HepG2 (cell line): ENCODE measurements around the gene GOLT1A. TPM values are rescaled to one million over a fixed set of nuclear protein-coding genes. Genes with fewer than 3 reads are reported as not detected.

ENCODE experiments used
- ATAC-seq: fragments of 200-7000 bp; cut with Tn5 transposase; 3 replicates; pipeline ENCODE4 v1.9.1; 2020; ENCODE audit warnings: mild to moderate bottlenecking, moderate library complexity
- BruUV-seq: library from RNA; stranded (reverse); fragments of 400-500 nt; replicated peaks from 2 replicates; lab custom pipeline; 2021; lab: Mats Ljungman, UMichigan
- CTCF ChIA-PET: fragments of 300-600 bp; formaldehyde crosslinking; extraction: SDS; loops from one replicate; lab custom pipeline; 2021; ENCODE audit warnings: low total read pairs, inconsistent platforms, low intra/inter-chr PET ratio; lab: Yijun Ruan, JAX
- POLR2A ChIA-PET: fragments of 350-600 bp; sonication (Branson Sonifier 250); formaldehyde crosslinking; loops from one replicate; lab custom pipeline; 2020; ENCODE audit warnings: antibody characterized with exemption, inconsistent platforms; lab: Yijun Ruan, JAX
- DNase-seq: peaks from one replicate; pipeline ENCODE4 v3.0.0-alpha.2; 2015; ENCODE audit warnings: low spot score
- FAIRE-seq: peaks from 3 replicates; lab custom pipeline; 2011; peaks lifted over from hg19 to GRCh38; lab: Jason Lieb, UNC
- H2AFZ ChIP-seq: one replicate; pipeline ENCODE4 v1.6.1; 2011; ENCODE audit warnings: low read length, inconsistent platforms
- H3K27ac ChIP-seq: fragments of 300-600 bp; 3 replicates; pipeline ENCODE4 v1.8.0; 2011; ENCODE audit warnings: mixed run types, mild to moderate bottlenecking, mixed read lengths, low read length, inconsistent platforms; ENCODE audit not compliant: insufficient read depth; ENCODE audit errors: extremely low read length
- H3K27me3 ChIP-seq, 2 experiments: fragments of 200-600 bp in 1 of 2; 2 replicates in 1 of 2; 3 replicates in 1 of 2; pipeline versions ENCODE4 v1.6.0 to v1.8.0; 2011; ENCODE audit warnings: low read length in 2 of 2, mild to moderate bottlenecking in 2 of 2, moderate library complexity in 2 of 2, inconsistent platforms in 1 of 2; ENCODE audit not compliant: insufficient read depth in 2 of 2, control insufficient read depth in 1 of 2
- H3K36me3 ChIP-seq, 2 experiments: fragments of 200-600 bp in 1 of 2; replicated peaks in 1 of 2; 2 replicates in 1 of 2; 3 replicates in 1 of 2; pipeline versions ENCODE4 v1.5.1 to v1.8.0; 2011; ENCODE audit warnings: low read length in 2 of 2, inconsistent platforms in 1 of 2; ENCODE audit not compliant: insufficient read depth in 2 of 2, control insufficient read depth in 1 of 2
- H3K4me1 ChIP-seq: 2 replicates; pipeline ENCODE4 v1.5.1; 2012; ENCODE audit warnings: low read length, inconsistent platforms; ENCODE audit not compliant: insufficient read depth
- H3K4me2 ChIP-seq: 2 replicates; pipeline ENCODE4 v1.6.0; 2011; ENCODE audit warnings: low read depth, low read length, inconsistent platforms
- H3K4me3 ChIP-seq, 3 experiments: fragments of 200-600 bp in 1 of 3; sonication (generic), shearing (Covaris generic) in 1 of 3; replicated peaks in 1 of 3; 2 replicates each; pipeline ENCODE4 v1.5.1; 2011 to 2016; ENCODE audit warnings: low read length in 3 of 3, inconsistent platforms in 2 of 3, low read depth in 2 of 3, mild to moderate bottlenecking in 2 of 3, control low read depth in 1 of 3, mixed read lengths in 1 of 3; ENCODE audit not compliant: insufficient read depth in 1 of 3
- H3K79me2 ChIP-seq: one replicate; pipeline ENCODE4 v1.6.1; 2011; ENCODE audit warnings: low read length, inconsistent platforms; ENCODE audit not compliant: insufficient read depth
- H3K9ac ChIP-seq: 2 replicates; pipeline ENCODE4 v1.6.0; 2011; ENCODE audit warnings: mild to moderate bottlenecking, low read depth, low read length, inconsistent platforms; ENCODE audit not compliant: insufficient read depth
- H3K9me3 ChIP-seq: 2 replicates; pipeline ENCODE4 v1.5.1; 2012; ENCODE audit warnings: mild to moderate bottlenecking, low read length
- H4K20me1 ChIP-seq: 2 replicates; pipeline ENCODE4 v1.6.0; 2011; ENCODE audit warnings: inconsistent platforms, mild to moderate bottlenecking, low read length, moderate library complexity; ENCODE audit not compliant: insufficient read depth
- CENPX ChIP-seq: sonication (generic); formaldehyde crosslinking; IDR thresholded peaks from 2 replicates; pipeline ENCODE4 v1.9.0; 2021; ENCODE audit warnings: mild to moderate bottlenecking, missing genetic modification reagents, moderate library complexity
- RFX5 ChIP-seq: IDR thresholded peaks from 2 replicates; pipeline ENCODE4 v1.6.1; 2011; ENCODE audit warnings: low read depth, low read length, improper control_type of control experiment
- TBX2 ChIP-seq: sonication (generic); formaldehyde crosslinking; IDR thresholded peaks from 2 replicates; pipeline ENCODE4 v1.5.0; 2020; ENCODE audit warnings: missing genetic modification reagents, mild to moderate bottlenecking, borderline replicate concordance
- ZNF468 ChIP-seq: sonication (generic); formaldehyde crosslinking; IDR thresholded peaks from 2 replicates; pipeline ENCODE4 v1.8.0; 2022; ENCODE audit warnings: mild to moderate bottlenecking, moderate library complexity, missing genetic modification reagents
- ZNF629 ChIP-seq: sonication (generic); formaldehyde crosslinking; conservative IDR thresholded peaks from 2 replicates; pipeline ENCODE4 v1.5.0; 2020; ENCODE audit warnings: missing genetic modification reagents
- WGBS: methylation state at CpG from one replicate; pipeline ENCODE4 v1.1.6; 2017; ENCODE audit warnings: low lambda C conversion rate; 5-methylcytosine and 5-hydroxymethylcytosine counted together
- in situ Hi-C: cut with HindIII; loops from 2 replicates; pipeline ENCODE4 v1.10.0; 2017; ENCODE audit warnings: low pct_unique_long_range_greater_than_20kb; ENCODE audit not compliant: extremely low pct_ligation_motif_present
- intact Hi-C: fragments of 100-400 bp; cut with micrococcal nuclease; formaldehyde crosslinking; loops from one replicate; pipeline ENCODE4 v1.10.0; 2022; ENCODE audit not compliant: unreplicated experiment
- polyA plus RNA-seq, 8 experiments: library from polyadenylated mRNA; depleted of rRNA in 3 of 8; stranded (reverse) in 7 of 8; unstranded in 1 of 8; fragments of >200 nt; fragmentation: Illumina TruSeq in 4 of 8; extraction: Trizol in 4 of 8; gene quantifications; 2 replicates each; pipeline versions ENCODE4 v1.2.1 to v1.2.3, GENCODE V29; 2011 to 2016; ENCODE audit warnings: low read depth in 4 of 8, missing spikeins in 1 of 8, mixed read lengths in 1 of 8; ENCODE audit not compliant: insufficient read depth in 1 of 8
- total RNA-seq, 5 experiments: library from RNA; depleted of rRNA; stranded (reverse); fragments of >200 nt; fragmentation: Illumina TruSeq; extraction: Trizol; gene quantifications; 2 replicates each; pipeline ENCODE4 v1.2.3, GENCODE V29; 2016; ENCODE audit warnings: low read depth in 1 of 5
- TF ChIP-seq, protein P1 (sequence below): sonication (generic); formaldehyde crosslinking; conservative IDR thresholded peaks from 2 replicates; pipeline ENCODE4 v1.4.0; 2020; ENCODE audit warnings: missing genetic modification reagents
- TF ChIP-seq, protein P2 (sequence below): sonication (generic); formaldehyde crosslinking; IDR thresholded peaks from 2 replicates; pipeline ENCODE4 v1.8.0; 2022; ENCODE audit warnings: missing genetic modification reagents, mild to moderate bottlenecking, borderline replicate concordance

Gene GOLT1A
- total and polyA plus RNA-seq, 2 of the 13 experiments (the other 11 are each of a cell fraction or from before 2014, with no cell fraction given), result 25.8 to 28.0 TPM

DNA sequence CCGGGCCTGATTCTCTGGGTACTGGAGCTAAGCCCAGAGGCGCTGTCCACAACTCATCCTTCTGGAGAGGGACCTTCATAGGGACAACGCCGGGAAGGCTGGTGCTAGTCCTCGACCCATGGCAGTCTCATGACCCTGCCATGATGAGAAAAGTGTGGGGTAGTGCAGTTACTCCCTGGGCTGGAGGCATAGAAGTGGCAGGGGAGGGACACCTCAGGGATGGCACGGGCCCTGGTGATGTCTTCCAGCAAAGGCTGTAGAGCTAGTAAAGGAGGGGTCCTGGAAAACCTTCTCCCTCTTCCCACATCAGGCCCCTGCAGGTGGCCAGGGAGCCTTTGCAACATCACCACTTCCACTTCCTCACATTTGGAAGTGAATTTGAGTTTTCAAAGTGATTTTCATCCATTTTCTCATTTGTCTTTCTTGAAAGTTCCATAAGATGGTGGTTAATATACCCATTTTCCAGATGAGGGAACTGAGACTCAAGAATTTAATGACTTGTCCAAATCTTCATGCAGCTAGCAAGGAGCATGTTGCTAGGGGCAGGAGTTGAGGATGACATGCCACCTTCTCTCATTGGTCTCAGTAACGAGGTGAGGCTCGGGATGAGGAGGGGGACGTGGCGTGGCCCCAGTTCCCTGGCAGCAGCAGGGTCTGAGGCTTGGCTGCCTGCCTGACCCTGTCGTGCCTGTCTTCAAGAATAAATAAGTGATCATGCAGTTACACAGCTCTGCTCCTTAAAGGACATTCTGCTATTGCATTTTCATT lies 3.3 kb upstream of the GOLT1A start:
- peaks cover 2 to 12% of the 10 kb centered on the region in 2 experiments; a peak in 3 of 5 replicates for H3K36me3 ChIP-seq
- in situ Hi-C loops, result no loop called here
- DNase-seq (no peak), ATAC-seq (no peak), FAIRE-seq (no peak)
- peaks cover 22% of the 10 kb centered on the region for H3K4me1 ChIP-seq
- H3K4me3 ChIP-seq, result no peak overlapping the region
- no peaks in the 10 kb centered on the region for H4K20me1 ChIP-seq
- H3K27ac ChIP-seq, result no peak overlapping the region
- intact Hi-C loops, result no loop called here
- ChIA-PET POLR2A (no interaction called here), CTCF (no interaction called here)
- BruUV-seq, result no TSS peak
- peak; percentile 80 for TF ChIP-seq ZNF629 (CRISPR knock-in tag)
- TF ChIP-seq, protein P1, sequence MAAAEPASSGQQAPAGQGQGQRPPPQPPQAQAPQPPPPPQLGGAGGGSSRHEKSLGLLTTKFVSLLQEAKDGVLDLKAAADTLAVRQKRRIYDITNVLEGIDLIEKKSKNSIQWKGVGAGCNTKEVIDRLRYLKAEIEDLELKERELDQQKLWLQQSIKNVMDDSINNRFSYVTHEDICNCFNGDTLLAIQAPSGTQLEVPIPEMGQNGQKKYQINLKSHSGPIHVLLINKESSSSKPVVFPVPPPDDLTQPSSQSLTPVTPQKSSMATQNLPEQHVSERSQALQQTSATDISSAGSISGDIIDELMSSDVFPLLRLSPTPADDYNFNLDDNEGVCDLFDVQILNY, result no peak
- whole genome bisulfite sequencing, result 86% methylated on average over 11 of the region's 11 CpGs
- H3K79me2 ChIP-seq, result peaks cover 10% of the 10 kb centered on the region
- no peaks in the 10 kb centered on the region; a peak in 1 of 5 replicates for H3K27me3 ChIP-seq
- no peak overlapping the region for H3K9ac ChIP-seq
- H2AFZ ChIP-seq, result no peak overlapping the region
- H3K4me2 ChIP-seq, result no peak overlapping the region
- H3K9me3 ChIP-seq, result no peaks in the 10 kb centered on the region

DNA sequence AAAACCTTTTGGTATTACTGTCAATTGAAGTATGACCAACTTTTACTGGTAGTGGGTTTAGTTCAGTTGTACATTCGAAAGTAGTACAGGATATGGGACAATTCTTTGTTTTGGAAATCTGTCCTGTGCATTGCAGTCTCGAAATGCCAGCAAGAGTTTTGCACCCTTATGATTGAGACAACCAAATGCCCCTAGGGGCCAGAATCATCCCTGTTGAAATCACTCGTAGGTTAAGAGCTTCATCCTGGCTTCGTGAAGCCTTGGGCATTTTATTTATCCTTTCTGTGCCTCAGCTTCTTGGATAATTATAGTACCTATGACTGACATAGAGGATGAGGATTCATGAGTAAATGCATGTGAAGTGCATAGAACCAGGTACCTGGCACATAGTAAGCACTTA lies 2.4 kb upstream of the GOLT1A start:
- CTCF ChIA-PET, result interaction anchor here (3.7 kb wide), 1 partner anchor 148 kb away, joined by 29 read pairs; no protein-coding TSS in a partner anchor
- Histone ChIP-seq H3K9ac (no peak overlapping the region), H3K4me1 (peaks cover 30% of the 10 kb centered on the region), H3K9me3 (no peaks in the 10 kb centered on the region), H3K27me3 (no peaks in the 10 kb centered on the region; a peak in 1 of 5 replicates), H3K27ac (no peak overlapping the region), H3K4me3 (no peak overlapping the region), H3K36me3 (peaks cover 0 to 3% of the 10 kb centered on the region in 2 experiments; a peak in 1 of 5 replicates), H4K20me1 (no peaks in the 10 kb centered on the region), H3K4me2 (no peak overlapping the region), H2AFZ (no peak overlapping the region), H3K79me2 (peaks cover 13% of the 10 kb centered on the region)
- POLR2A ChIA-PET, result no interaction called here
- ATAC-seq, result no peak
- FAIRE-seq, result no peak
- WGBS, result 73% methylated on average over 4 of the region's 4 CpGs
- intact Hi-C loops, result no loop called here
- TF ChIP-seq RFX5 (no peak), TBX2 (CRISPR knock-in tag) (no peak), ZNF468 (CRISPR knock-in tag) (no peak), CENPX (CRISPR knock-in tag) (no peak)
- TF ChIP-seq, protein P2, sequence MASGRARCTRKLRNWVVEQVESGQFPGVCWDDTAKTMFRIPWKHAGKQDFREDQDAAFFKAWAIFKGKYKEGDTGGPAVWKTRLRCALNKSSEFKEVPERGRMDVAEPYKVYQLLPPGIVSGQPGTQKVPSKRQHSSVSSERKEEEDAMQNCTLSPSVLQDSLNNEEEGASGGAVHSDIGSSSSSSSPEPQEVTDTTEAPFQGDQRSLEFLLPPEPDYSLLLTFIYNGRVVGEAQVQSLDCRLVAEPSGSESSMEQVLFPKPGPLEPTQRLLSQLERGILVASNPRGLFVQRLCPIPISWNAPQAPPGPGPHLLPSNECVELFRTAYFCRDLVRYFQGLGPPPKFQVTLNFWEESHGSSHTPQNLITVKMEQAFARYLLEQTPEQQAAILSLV, result no peak
- in situ Hi-C loops, result no loop called here
- no peak for DNase-seq
- BruUV-seq, result no TSS peak
